Aorta (tissue), 5 donors: ENCODE measurements around the gene SRD5A2. TPM values are rescaled to one million over a fixed set of nuclear protein-coding genes. Genes with fewer than 3 reads are reported as not detected.

Experiments used
- ATAC-seq: fragments of 200-7000 bp; cut with Tn5 transposase; one replicate; pipeline ENCODE4 v1.9.1; 2022; ENCODE audit warnings: moderate library complexity; ENCODE audit not compliant: low FRiP score
- DNase-seq, 2 donors: peaks; one replicate each; pipeline ENCODE4 v3.0.0-alpha.2; 2020
- H3K27ac ChIP-seq, 2 donors: one replicate each; pipeline ENCODE4 v1.5.1; 2013; ENCODE audit warnings: low read length in 2 of 2, mild to moderate bottlenecking in 2 of 2, moderate library complexity in 2 of 2, control low read depth in 1 of 2, inconsistent platforms in 1 of 2, low read depth in 1 of 2
- H3K27me3 ChIP-seq, 2 donors: one replicate each; pipeline ENCODE4 v1.6.1; 2013; ENCODE audit warnings: control low read depth in 1 of 2, low read length in 1 of 2, mild to moderate bottlenecking in 1 of 2, moderate library complexity in 1 of 2; ENCODE audit not compliant: insufficient read depth in 2 of 2, control insufficient read depth in 1 of 2
- H3K36me3 ChIP-seq, 2 donors: one replicate each; pipeline ENCODE4 v1.6.1; 2013; ENCODE audit warnings: control low read depth in 1 of 2, low read length in 1 of 2, mild to moderate bottlenecking in 1 of 2; ENCODE audit not compliant: insufficient read depth in 2 of 2, control insufficient read depth in 1 of 2
- H3K4me1 ChIP-seq, 2 donors: one replicate each; pipeline ENCODE4 v1.6.1; 2013; ENCODE audit warnings: low read length in 2 of 2, control low read depth in 1 of 2, mild to moderate bottlenecking in 1 of 2, moderate library complexity in 1 of 2; ENCODE audit not compliant: insufficient read depth in 2 of 2, control insufficient read depth in 1 of 2
- H3K4me3 ChIP-seq, 2 donors: one replicate each; pipeline ENCODE4 v1.5.1; 2013; ENCODE audit warnings: low read length in 2 of 2, control low read depth in 1 of 2, mild to moderate bottlenecking in 1 of 2
- H3K9me3 ChIP-seq: one replicate; pipeline ENCODE4 v1.6.1; 2013; ENCODE audit warnings: mild to moderate bottlenecking, low read length; ENCODE audit not compliant: control insufficient read depth
- WGBS, 2 donors: extraction: QIAGEN DNeasy Blood & Tissue Kit; methylation state at CpG; one replicate each; pipeline ENCODE4 v1.1.7; 2013; 5-methylcytosine and 5-hydroxymethylcytosine counted together
- intact Hi-C, 2 donors: fragments of 100-400 bp; cut with DNase I; formaldehyde crosslinking; loops; one replicate each; pipeline versions ENCODE4 v1.14.2 to v1.15.0; 2022
- polyA plus RNA-seq, 2 donors: library from polyadenylated mRNA; stranded (reverse); fragments of 200-250 nt; gene quantifications; one replicate each; pipeline ENCODE4 v1.2.3, GENCODE V29; 2013
- total RNA-seq, 2 donors: library from RNA; stranded (reverse); fragmentation: NEBNext Ultra II Directional; extraction: Animal tissue kit (Norgen Biotek cat#: 25700); gene quantifications; one replicate each; pipeline ENCODE4 v1.2.1, GENCODE V29; 2021
- donor health status: healthy with polysubstance abuse.
- donor health status: Bipolar disorder and iron deficiency.
- donor health status: DM: no; HTN: no; CAD: no.
- donor health status: DM: no; HTN: no; CAD: no.
- donor health status: DM: yes; HTN: yes; CAD: no.

The SRD5A2 gene
- total and polyA plus RNA-seq, 4 donors, result not detected

DNA sequence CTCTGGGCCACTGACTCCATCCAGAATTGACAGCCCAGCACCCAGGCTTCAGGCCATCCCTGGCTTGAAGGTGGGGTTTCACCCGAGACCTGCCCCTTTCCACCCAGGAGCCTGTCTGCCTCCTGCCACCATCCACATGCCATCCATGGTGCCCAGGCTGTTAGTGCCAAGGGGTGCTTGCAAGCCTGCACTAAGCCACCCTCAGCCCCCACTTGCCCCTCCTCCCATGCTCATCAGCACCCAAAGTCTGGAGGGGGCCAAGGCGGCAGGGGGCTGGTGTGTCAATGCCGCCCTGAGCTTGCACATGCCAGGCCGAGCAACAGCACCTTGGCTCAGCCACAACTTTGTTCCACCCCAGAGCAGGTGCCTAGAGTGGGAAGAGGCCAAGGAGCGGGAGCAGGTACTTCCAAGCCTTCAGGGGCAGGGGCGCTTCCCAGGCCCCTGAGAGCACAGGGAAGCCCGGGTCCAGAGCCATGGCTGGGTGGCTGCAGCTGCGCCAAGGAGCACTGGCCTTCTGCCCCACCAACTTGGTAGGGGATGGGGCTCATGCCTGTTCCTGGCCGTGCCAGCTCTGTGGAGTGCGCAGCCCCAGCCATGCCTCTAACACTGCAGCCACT is 12.0 kb downstream of the SRD5A2 start:
- DNase-seq (no peak), ATAC-seq (no peak)
- intact Hi-C loops, result no loop called here
- Histone ChIP-seq H3K27ac (no peak overlapping the region), H3K27me3 (no peaks in the 10 kb centered on the region), H3K9me3 (no peaks in the 10 kb centered on the region), H3K4me1 (no peaks in the 10 kb centered on the region), H3K36me3 (no peaks in the 10 kb centered on the region), H3K4me3 (no peak overlapping the region)
- 89 to 91% methylated on average over 10 of the region's 10 CpGs for WGBS, 2 donors

DNA sequence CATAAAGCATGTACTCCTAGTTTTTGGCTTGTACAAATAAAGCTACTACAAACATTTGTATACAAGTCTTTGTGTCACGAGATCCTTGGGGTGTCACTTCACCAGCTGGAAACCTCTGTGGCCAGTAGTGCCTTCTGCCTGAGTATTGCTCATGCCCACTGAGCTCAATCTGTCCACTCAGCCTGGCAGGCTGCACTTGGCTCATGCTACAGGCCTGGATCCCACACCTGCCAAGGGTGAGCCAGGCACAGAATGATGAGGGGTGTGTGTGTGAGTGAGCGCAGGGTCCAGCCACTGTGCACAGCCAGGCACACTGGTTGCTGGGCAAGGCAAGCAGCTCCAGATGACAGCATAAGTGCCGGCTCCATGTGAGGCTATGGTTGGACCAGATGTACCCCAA is 13.1 kb downstream of the SRD5A2 start:
- Histone ChIP-seq H3K27me3 (no peaks in the 10 kb centered on the region), H3K9me3 (no peaks in the 10 kb centered on the region), H3K4me1 (no peaks in the 10 kb centered on the region), H3K36me3 (no peaks in the 10 kb centered on the region), H3K4me3 (no peak overlapping the region), H3K27ac (no peak overlapping the region)
- no peak for DNase-seq
- 84 to 86% methylated on average over 3 of the region's 3 CpGs for WGBS, 2 donors
- no peak for ATAC-seq
- intact Hi-C loops, result no loop called here

DNA sequence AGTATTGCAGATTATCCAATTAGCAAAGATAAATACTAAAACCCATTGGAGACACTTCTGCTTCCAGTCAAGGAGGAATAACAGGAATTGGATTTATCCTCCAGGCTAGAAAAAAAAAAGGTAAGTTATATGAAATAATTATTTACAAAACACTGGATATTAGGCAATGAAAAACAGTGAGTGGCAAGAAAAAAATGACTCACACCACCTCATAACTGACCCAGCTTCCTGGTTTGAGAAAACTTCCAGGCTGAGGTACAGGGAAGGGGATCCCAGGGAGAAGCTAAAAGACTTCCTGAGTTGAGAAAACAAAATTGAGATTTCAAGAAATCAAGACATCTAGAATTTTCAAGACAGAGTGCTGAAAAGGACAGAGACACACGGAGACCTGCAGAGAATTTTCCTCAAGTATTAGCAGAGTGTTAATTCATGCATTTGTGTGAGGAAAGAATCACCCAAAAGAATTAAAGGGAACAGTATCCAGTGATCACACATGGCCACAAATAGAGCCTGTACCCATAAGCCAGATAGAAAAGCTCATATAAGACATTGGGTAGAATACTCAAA is 17.4 kb downstream of the SRD5A2 start:
- Histone ChIP-seq H3K9me3 (no peaks in the 10 kb centered on the region), H3K4me3 (no peak overlapping the region), H3K4me1 (no peaks in the 10 kb centered on the region), H3K36me3 (no peaks in the 10 kb centered on the region), H3K27ac (no peak overlapping the region), H3K27me3 (no peaks in the 10 kb centered on the region)
- DNase-seq (no peak), ATAC-seq (no peak)
- intact Hi-C loops, result no loop called here
- 28 to 32% methylated on average over 1 of the region's 1 CpG for WGBS, 2 donors

DNA sequence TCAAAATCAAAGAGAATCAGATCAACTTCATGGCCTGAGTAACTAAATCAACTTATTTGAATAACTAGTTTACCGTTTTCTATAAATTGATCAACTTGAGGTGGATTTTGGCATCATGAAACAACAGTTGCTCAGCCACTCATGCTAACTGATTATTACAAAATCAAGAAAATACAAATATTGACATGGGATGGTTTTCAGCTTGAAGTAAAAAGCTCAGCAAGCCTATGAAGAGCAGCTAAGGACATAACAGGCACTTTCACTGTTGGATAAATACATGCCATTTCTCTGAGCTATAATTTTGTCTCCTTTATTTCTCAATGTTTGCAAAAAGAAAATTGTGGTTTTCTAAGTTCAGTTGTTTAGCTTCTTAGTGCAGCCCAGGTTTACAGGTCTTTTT is 18.9 kb downstream of the SRD5A2 start:
- H3K27ac ChIP-seq, result no peak overlapping the region
- 45 to 53% methylated on average over 1 of the region's 1 CpG for WGBS, 2 donors
- ATAC-seq (no peak), DNase-seq (no peak)
- H3K4me1 ChIP-seq, result no peaks in the 10 kb centered on the region
- no peaks in the 10 kb centered on the region for H3K9me3 ChIP-seq
- H3K36me3 ChIP-seq, result no peaks in the 10 kb centered on the region
- no peaks in the 10 kb centered on the region for H3K27me3 ChIP-seq
- no peak overlapping the region for H3K4me3 ChIP-seq
- intact Hi-C loops, result no loop called here

DNA sequence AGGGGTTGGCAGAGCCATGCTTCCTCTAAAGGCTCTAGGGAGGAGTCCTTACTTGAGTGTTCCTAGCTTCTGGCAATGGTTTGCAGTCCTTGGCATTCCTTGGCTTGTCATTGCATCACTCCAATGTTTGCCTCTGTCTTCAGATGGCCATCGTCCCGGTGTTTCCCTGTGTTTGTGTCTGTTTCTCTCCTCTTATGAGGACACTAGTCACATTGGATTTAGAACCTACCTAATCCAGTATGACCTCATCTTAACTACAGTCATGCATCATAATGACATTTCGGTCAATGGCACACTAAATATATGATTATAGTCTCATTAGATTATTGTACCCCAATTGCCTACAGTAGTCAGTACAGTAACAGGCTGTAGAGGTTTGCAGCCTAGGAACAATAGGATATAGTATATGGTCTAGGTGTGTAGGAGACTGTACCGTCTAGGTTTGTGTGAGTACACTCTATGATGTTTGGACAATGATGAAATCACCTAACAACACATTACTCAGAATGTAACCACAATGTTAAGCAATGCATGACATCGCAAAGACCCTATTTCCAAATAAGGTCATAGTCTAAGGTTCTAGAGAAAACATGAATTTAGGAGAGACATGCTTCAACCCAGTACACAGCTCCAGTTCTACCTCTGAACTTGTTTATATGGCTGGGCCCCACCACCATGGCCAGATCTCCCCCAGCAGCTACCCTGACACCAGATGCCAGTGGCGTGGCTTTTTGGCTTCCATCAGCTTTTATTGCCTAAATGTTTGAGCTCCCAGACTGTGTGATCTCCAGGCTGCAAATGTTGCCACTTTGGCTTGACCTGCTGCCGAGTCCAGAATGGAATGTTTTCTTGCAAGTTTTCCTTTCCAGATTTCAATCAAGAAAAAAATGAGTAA is 22.1 kb downstream of the SRD5A2 start:
- Histone ChIP-seq H3K36me3 (no peaks in the 10 kb centered on the region), H3K9me3 (no peaks in the 10 kb centered on the region), H3K4me3 (no peak overlapping the region), H3K4me1 (no peaks in the 10 kb centered on the region), H3K27me3 (no peaks in the 10 kb centered on the region), H3K27ac (no peak overlapping the region)
- intact Hi-C loops, result no loop called here
- ATAC-seq (no peak), DNase-seq (no peak)
- WGBS, 2 donors, result 58 to 65% methylated on average over 7 of the region's 7 CpGs

DNA sequence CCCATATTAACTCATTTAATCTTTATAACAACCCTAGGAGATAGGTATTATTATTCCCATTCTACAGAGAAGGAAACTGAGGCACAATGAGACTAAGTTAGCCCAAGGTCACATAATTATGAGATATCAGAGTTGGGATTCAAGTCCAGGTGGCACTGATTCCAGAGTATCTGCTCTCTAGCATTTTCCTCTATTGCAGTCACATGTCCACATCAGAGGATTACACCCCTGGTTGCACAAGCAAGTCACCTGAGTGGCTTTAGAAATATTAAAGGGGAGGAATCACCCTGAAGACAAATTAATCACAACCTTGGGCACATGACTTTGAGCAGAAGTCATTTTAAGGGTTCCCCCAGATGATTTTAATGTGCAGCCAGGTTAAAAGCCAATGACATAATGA is 23.8 kb downstream of the SRD5A2 start:
- intact Hi-C loops, result no loop called here
- Histone ChIP-seq H3K27me3 (no peaks in the 10 kb centered on the region), H3K4me1 (no peaks in the 10 kb centered on the region), H3K27ac (no peak overlapping the region), H3K4me3 (no peak overlapping the region), H3K9me3 (peaks cover 5% of the 10 kb centered on the region), H3K36me3 (no peaks in the 10 kb centered on the region)
- ATAC-seq (no peak), DNase-seq (no peak)

DNA sequence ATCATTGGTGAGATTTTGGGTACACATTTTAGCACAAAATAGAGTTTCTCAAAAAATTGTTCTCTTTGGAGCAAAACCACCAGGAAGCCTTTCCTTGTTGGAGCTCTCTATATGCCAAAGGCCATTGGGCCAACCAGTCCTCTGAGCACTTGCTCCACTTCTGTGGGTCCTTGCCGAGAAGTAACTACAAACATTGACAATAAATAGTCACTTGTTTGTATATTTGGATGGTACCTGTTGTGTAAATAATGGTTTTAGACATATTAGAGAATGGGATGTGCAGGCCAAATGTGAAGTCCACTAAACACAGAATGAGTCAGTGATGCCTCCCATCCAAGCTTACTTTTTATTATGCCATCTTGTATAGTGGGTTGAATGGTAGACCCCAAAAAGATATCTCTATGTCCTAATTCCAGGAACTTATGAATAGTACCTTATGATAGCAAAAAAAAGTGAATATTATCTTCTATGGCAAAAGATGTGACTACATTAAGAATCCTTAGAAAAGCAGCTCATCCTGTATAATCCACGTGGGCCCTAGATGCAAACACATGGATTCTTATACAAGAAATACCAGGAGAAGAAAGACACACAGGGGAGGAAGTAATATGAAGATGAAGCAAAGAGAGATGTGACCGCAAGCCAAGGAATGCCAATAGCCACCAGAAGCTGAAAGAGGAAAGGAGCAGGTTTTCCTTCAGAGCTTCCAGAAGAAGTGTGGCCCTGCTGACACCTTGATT is 24.6 kb downstream of the SRD5A2 start:
- ATAC-seq (no peak), DNase-seq (no peak)
- intact Hi-C loops, result no loop called here
- H3K4me3 ChIP-seq, result no peak overlapping the region
- 65 to 68% methylated on average over 3 of the region's 3 CpGs for WGBS, 2 donors
- no peaks in the 10 kb centered on the region for H3K36me3 ChIP-seq
- no peak overlapping the region for H3K27ac ChIP-seq
- H3K27me3 ChIP-seq, result no peaks in the 10 kb centered on the region
- H3K9me3 ChIP-seq, result peaks cover 5% of the 10 kb centered on the region
- no peaks in the 10 kb centered on the region for H3K4me1 ChIP-seq

DNA sequence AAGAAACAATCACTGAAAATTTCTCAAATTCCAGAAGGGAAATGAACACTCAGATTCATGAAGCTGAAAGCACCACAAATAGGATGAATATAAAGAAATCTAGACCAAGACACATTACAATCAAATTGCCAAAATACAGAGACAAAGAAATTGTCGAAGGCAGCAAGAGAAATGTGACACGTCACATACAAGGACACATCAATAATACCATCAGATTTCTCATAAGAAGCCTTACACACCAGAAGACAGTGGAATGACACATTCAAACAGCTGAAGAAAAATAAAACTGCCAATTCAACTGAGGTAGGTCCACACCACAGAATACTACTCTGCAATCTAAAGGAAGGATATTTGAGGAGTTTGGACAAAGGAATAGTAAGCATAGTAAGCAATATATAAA is 27.4 kb downstream of the SRD5A2 start:
- H3K27ac ChIP-seq, result no peak overlapping the region
- H3K9me3 ChIP-seq, result peaks cover 5% of the 10 kb centered on the region
- no peak for DNase-seq
- H3K4me3 ChIP-seq, result no peak overlapping the region
- no peaks in the 10 kb centered on the region for H3K27me3 ChIP-seq
- ATAC-seq, result no peak
- no peaks in the 10 kb centered on the region for H3K4me1 ChIP-seq
- intact Hi-C loops, result no loop called here
- H3K36me3 ChIP-seq, result no peaks in the 10 kb centered on the region
- WGBS, 2 donors, result 82% methylated on average over 2 of the region's 2 CpGs
